Stimulated activated CD8-positive, alpha-beta memory T cell treated with anti-CD3 and anti-CD28 coated beads, Interleukin-4, amount 100 ng/mL, for 4 hours (primary cell): Measurements from ENCODE around the gene PKD1L1.
"Not testable (repeated sequence)": the region's sequence is repeated elsewhere in the genome, so short reads cannot be mapped to it uniquely, and the experiment has no call there.

ENCODE experiments used
- DNase-seq, 2 donors: peaks; one replicate each; pipeline ENCODE4 v3.0.0-alpha.2; 2020; ENCODE audit warnings: low read depth in 2 of 2, low spot score in 1 of 2

Gene PKD1L1

GRCh38 chr7:47771990-47772360, 176.3 kb downstream of the PKD1L1 start:
- no peak for DNase-seq

- no peak for DNase-seq
Measured at GRCh38 chr7:47771336-47771989, 176.8 kb downstream of the PKD1L1 start.

DNA sequence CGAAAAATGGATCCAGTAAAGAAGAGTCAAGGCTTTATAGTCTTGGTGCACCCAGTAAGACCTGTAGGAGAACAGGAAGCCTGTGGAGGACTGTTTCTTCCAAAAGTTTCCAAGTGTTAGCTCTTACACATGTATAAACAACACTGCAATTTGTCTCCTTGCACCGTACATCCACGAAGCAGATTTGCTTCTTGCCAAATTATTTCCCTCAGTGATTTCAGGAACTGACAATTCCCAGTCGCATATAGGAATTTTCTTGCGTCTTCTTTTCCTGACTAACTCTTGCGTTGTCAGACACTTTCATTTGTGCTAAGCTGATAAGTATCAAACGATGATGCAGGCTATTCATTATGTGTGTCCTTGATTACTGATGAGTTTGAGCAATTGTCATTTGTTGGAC, 182.1 kb downstream of the PKD1L1 start:
- DNase-seq = no peak

DNA sequence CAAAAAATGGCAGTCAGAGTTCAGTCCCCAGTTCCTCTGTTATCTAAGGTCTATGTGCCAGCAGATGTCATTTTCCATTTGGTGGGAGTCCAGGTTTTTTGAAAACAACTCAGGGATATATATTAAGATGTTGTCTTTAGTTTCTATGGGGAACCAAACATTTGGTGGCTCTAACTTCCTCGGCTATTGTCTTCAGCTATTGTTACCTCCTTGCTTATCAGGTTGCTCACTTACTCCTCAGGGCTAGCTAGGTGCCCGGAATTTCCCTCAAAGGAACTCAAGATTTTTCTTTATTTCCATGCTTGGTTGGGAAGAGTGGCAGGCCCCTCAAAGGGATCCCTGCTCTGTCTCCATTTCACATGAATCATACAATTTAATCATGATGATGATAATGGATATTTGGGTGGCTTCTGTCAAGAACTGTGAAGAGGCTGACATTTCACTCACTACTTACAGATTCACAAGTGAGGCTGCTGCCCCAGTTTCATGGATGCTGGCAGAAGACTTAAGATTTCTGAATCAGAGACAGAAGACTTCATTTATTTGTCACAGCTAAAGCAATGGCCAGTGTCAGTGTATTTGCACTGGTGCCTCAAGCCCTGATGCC, 182.8 kb downstream of the PKD1L1 start:
- no peak for DNase-seq

DNA sequence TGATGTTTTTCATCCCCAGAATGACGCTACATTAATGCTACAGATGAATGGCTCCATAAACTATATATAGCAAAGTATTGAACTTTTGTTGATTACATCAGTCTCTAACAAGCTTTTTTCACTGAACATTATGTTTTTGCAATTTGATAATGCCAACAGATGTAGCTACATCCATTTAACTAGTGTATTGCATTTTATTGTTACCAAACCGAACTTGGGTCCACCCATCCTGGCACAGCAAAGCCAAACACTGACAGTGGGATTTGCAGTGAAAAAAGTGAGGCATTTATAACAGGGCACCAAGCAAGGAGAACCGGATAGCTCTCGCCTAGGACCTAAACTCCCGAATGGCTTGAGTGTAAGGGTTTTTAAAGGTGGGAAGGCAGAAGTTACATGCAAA, 183.5 kb downstream of the PKD1L1 start:
- DNase-seq = no peak

DNA sequence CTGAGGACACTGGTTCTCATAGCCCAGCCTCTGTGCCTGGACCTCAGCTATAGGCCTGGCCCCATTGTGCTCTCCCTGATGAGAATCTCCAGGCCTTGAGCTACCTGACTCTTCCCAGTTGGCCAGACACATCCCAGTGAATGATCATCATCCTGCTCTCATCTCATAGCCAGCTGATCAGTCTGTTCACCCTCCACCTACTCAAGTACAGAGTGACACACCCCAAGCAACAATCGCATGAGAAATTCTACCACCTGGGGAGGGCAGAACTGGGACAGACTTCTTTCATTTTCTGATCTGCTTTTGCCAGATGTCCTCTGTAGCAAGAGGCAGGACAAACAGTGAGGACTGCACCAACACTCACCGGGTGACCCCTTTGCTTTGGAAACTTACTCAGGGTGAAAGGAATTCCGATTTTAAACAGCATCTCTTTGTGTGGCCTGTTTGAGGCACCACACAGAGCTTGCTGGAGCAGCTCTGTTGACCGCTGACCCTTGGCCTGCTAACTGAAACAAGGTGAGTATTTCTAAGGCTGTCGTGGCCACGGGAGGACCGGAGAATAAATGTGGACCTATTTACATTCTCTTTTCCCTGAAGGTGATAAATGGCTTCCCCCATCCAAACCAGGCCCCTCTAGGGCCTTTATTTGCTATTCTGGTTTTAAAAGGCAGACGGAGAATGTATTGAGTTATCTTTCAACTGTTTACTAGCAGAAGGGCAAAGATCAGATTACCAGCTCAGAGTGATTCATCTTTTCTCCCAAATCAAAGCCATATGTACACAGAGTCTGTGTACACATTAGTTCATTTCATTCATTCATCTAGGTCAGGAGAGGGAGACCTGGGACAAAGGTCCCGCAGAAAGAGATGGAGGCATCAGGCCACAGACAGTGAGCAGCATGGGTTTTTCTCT, 184.9 kb downstream of the PKD1L1 start:
- DNase-seq = no peak

DNA sequence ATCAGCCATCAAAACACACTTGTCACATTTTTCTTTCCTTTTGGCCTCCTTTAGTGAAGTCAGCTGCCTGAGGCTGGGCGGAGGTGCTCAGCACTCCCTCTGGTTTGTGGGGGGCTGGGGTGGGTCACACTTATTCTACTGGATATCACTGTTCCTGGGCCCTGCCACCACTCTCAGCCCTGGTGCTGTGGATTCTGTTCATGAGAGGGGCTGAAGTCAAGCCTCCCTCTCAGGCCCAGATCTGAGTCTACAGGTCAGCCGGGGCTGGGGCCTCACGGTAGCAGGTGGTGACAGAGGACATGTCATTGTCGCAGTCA, 185.6 kb downstream of the PKD1L1 start:
- no peak for DNase-seq

DNA sequence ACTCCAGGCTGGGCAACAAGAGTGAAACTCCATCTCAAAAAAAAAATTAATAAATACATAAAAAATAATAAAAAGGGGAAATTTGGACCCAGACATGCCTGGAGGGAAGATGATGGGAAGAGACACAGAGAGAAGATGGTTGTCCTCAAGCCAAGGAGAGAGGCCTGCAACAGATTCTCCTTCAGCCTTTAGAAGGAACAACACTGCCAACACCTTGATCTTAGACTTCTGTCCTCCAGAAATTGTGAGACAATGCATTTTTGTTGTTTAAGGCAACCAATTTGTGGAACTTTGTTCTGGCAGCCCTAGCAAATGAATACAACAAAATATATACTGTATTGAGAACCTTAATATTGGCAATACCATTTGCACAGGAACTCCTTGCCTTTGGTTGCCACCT, 186.1 kb downstream of the PKD1L1 start:
- DNase-seq = no peak

- no peak for DNase-seq
Measured at GRCh38 chr7:47759056-47759706, 189.1 kb downstream of the PKD1L1 start.

DNA sequence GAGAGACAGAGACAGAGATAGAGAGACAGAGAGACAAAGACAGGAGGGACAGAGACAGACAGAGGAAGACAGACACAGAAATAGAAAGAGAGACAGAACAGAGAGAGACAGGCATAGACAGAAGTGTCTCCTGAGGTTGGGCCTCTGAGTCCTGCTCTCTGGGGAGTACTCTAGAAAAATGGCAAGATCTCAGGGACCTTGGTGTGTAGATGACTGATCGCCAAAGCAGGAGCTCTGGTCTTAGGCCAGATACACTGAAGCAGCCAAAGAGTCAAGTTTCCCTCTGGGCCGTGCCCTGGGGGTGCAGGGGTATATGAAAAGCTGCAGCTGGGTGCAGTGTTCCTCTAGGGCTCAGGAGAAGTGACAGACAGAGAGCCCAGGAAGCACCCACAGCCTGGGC, 189.7 kb downstream of the PKD1L1 start:
- no peak for DNase-seq

DNA sequence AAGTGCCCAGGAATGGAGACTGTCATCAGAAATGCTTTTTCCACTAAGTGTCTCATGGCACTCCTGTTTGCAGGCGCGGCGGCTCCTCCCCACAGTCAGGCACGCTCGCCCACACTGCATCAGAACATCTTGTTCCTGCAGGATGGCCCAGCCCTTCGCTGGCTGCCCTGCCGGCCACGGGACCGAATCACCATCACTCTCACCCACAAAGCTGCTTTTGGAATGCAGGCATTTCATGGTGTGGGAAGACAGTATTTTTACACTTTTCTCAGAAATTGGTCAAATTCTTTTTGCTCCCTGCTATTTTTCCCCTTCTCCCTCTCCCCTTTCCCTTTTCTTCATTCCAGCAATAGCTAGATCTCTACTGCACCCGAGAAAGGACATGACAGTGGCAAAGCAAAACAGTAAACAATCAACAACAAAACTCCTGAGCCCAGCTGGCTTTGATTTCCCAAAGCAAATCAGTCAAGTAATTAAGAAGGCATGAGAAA, 190.3 kb downstream of the PKD1L1 start:
- DNase-seq = no peak

- DNase-seq = no peak
Measured at GRCh38 chr7:47756636-47757035, 191.6 kb downstream of the PKD1L1 start.

DNA sequence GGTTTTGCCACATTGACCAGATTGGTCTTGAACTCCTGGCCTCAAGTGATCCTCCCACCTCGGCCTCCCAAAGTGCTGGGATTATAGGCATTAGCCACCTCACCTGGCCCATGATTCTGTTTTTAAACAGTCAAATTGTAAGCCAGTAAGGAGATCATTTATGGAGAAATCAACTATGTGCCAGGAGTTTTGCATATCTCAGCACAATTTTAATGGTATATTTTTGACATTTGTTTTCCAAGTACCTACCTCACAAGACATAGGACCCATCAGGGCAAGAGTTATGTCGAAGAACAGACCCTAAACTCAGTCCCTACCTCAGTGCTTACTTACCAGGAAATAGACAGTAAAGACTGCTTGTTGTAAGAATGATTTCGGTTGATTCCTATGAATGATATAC, 193.0 kb downstream of the PKD1L1 start:
- DNase-seq = no peak

- DNase-seq = not testable (repeated sequence)
Measured at GRCh38 chr7:47751724-47752123, 196.5 kb downstream of the PKD1L1 start.

GRCh38 chr7:47751043-47751442, 197.2 kb downstream of the PKD1L1 start:
- no peak for DNase-seq

DNA sequence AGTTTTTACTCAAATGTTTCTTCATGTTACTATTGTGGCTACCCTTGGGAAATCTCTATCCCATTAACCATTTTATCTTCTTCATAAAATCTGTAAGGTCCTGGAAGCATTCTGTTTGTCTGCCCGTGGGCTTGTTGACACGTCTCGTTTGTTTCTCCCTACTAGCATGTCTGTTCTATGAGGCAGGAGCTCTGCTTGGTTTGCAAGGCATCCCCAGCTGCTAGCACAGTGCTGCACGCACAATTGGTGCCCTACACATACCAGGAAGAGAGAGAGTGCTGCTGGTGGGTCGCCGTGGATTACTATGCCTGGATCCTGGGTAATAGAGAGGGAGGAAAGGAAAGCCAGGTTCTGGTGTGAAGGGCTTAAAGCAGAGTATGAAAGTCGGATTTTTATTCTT, 200.2 kb downstream of the PKD1L1 start:
- DNase-seq = no peak

- no peak for DNase-seq
Measured at GRCh38 chr7:47747160-47747559, 201.1 kb downstream of the PKD1L1 start.

DNA sequence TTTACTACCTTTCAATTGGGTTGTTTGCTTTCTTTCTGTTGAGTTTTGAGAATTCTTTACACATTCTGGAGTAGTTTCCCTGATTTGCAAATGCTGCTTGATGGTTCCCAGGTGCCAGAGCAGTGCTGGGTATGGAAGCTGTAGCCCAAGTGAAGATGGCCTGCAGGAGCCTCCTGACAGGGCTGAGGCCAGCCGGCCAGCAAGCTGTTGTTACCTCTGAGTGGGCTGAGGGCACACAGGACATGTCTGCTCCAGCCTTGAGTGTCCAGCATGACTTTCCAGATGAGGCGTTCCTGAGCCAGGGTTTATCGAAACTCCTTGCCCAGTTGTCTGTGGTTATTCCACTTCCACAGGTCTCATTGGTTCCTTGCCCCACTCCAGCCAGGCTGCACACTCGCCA, 201.8 kb downstream of the PKD1L1 start:
- DNase-seq = no peak

DNA sequence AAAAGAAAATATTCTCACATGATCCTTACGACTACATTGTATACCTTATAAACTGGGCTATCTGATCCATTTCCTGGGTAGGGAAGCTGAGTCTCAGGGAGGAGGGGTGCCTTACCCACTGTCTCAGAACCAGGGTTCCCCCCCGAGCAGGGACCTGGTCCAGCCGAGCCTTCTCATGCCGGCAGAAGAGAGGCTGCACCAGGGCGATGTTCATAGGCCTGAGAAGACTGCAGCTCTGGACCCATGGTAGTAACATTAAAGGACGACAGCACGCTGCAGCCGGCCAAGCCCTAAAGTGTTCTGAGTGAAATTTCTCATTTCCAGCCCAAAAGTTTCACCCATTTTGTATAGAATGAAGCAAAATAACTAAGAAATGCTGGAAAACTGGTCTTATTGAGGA, 203.4 kb downstream of the PKD1L1 start:
- no peak for DNase-seq

GRCh38 chr7:47743965-47744591, 204.2 kb downstream of the PKD1L1 start:
- DNase-seq = no peak

DNA sequence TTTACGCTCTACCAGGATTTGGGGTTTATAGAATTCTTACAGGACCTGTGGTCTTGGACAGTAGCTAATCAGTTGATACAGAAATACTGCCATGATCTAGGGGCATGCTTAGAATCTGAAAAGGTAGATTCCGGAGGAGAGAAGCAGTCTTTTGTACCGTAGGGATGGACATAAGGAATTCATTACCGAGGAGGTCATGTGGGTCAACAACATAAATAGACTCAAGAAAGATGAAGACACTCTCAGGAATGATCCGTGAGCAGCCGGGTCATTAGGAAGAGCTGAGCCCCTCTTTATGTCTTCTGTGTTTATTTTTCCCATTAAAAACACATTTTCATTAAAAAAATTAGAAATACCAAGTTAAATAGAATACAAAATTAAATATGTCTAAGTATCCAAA, 206.3 kb downstream of the PKD1L1 start:
- DNase-seq = no peak
